NCI-H2029 treated with DMSO at 0.1 percent for 48 hours (cell line): Measurements from ENCODE around the gene HAPSTR1.

Experiments used
- DNase-seq: peaks from one replicate; lab custom pipeline; 2025; lab: John Stamatoyannopoulos, UW

HAPSTR1 gene

DNA sequence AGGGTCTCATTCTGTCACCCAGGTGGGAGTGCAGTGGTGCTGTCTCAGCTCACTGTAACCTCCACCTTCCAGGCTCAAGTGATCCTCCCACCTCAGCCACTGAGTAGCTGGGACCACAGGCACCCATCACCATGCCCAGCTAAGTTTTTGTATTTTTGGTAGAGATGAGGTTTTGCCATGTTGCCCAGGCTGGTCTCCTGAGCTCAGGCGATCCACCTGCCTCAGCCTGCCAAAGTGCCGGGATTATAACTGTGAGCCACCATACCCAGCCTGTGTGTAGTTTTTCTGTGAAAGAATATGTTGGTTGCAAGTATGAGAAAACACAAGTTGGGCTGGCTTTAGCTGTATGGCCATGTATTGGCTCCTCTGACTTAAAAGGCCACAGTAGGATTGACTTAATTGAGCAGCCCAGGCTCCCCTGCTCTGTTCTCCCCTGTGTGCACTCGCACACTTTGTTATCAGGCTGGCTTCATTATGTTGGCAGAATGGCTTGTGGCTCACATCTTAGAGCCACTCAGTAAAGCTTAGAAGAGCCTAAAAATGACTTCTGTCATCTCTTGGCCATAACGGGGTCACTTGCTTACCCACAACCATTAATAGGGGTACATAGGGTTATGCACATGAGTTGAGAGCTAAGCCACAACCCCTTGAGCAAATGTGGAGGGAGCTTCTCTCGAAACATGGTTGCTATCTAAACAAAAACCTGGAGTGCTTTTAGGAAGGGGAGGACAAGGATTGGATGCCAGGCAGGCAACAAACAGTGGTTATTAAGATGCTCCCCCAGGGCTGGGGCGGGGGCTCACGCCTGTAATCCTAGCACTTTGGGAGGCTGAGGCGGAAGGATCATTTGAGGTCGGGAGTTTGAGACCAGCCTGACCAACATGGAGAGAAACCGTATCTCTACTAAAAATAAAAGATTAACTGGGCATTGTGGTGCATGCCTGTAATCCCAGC, 6.1 kb downstream of the HAPSTR1 start:
- no peak for DNase-seq

DNA sequence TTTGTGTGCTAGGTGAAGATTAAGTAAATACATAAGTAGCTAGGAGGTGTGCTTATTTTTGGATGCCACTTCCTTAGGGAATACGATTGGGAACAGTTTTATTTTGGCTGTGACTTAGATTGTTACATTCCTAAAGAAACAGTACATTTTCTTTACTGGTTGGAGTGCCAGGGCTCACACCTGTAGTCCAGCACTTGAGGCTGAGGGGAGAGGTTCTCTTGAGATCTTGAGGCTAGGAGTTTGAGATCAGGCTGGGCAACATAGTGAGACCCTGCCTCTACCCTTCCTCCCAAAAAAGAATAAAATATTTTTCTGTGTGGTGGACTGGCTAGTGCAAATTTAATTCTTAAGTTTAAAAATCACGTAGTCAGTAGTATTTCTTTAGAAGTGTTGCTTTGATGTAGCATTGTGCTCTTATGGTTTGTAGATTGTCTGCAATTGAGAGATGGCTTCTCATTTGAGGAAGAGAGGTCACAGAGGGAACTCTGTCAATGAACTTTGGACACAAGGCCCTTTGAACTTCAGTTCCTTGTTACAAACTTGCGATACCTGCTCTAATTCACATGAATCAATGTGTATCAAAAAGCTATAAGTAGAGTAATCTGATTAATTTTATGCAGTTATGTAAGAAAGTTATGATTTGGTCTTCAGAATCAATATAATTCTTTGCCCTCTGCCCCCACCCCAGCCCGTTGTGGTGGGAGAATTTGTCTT, 7.1 kb downstream of the HAPSTR1 start:
- DNase-seq: no peak

DNA sequence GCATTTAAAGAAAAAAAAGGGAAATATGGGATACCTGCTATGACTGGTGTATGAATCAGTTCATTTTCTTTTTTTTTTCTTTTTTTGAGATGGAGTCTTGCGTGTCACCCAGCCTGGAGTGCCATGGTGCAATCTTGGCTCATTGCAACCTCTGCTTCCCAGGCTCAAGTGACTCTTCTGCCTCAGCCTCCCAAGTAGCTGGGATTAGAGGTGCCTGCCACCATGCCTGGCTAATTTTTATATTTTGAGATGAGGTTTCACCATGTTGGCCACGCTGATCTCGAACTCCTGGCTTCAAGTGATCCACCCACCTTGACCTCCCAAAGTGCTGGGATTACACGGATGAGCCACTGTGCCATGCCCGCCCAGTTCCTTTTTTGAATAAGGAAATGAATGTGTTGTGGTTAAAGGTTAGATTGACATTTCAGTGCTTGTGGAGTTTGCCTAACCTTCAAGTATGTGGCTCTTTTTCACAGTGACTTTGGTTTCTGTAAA, 7.7 kb downstream of the HAPSTR1 start:
- DNase-seq: no peak

DNA sequence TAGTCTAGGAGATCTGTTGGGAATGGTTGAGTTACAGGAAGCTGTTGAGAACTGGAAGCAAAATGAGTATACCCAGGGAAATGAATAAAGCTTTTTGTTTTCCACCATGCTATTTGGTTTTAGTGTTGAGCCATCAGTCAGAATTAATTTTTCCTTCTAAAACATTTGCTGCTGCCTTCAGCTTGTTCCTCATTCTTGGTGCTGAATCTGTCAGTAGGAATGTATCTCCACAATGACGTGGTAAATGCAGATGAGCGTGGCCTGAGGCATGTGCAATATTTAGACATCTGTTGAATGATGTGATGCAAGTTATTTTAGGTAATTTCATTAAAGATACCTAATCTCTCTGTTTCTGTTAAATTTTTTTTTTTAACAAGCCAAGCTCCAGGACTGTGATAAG, 10.9 kb downstream of the HAPSTR1 start:
- no peak for DNase-seq

DNA sequence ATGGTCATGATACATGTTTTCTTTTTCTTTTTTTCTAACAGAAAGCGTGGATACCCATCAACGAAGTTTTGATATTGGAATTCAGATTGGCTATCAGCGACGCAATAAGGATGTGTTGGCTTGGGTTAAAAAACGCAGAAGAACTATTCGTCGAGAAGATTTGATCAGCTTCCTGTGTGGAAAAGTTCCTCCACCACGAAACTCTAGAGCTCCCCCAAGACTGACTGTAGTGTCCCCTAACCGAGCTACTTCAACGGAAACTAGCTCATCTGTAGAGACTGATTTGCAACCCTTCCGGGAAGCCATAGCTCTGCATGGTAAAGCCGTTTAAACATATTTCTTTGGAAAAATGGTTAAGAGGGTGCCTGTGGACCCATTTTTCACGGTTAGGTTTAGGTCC, 11.5 kb downstream of the HAPSTR1 start:
- DNase-seq: no peak

DNA sequence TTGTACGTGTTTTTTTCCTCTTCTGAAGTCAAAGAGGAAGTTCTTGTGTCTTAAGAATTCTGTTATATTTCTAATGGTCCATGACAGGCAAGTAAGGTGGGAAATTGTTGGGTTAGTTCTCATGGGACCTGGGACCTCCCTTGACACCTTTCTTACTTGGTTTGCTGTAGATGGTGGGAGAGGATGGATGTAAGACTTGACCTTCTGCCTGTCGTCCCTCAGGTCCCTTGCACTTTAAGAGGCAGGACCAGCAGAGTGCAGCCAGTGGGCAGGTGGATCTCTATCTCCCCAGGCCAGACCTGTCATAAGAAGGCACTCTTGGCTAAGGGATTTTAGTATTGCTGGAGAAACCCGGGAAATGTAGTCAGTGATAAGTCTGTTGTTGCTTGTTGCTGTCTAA, 12.1 kb downstream of the HAPSTR1 start:
- no peak for DNase-seq

DNA sequence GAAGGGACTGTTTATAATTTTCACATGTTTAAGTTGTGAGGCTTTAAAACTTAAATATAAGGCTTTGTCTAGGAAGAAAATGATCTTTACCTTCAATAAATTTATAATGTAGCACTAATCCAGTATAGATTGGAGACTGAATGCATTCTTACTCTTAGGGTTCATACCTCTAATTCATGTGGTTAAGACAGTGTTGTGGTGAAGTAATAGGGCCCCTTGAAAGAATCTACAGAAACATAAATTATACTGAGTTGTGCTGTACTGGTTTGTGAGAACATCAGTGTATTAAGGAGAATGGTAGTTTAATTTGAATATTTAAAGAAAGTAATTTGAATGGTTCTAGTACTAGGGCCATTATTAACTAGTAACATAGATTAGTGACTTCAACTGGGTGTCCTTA, 13.7 kb downstream of the HAPSTR1 start:
- DNase-seq: no peak

DNA sequence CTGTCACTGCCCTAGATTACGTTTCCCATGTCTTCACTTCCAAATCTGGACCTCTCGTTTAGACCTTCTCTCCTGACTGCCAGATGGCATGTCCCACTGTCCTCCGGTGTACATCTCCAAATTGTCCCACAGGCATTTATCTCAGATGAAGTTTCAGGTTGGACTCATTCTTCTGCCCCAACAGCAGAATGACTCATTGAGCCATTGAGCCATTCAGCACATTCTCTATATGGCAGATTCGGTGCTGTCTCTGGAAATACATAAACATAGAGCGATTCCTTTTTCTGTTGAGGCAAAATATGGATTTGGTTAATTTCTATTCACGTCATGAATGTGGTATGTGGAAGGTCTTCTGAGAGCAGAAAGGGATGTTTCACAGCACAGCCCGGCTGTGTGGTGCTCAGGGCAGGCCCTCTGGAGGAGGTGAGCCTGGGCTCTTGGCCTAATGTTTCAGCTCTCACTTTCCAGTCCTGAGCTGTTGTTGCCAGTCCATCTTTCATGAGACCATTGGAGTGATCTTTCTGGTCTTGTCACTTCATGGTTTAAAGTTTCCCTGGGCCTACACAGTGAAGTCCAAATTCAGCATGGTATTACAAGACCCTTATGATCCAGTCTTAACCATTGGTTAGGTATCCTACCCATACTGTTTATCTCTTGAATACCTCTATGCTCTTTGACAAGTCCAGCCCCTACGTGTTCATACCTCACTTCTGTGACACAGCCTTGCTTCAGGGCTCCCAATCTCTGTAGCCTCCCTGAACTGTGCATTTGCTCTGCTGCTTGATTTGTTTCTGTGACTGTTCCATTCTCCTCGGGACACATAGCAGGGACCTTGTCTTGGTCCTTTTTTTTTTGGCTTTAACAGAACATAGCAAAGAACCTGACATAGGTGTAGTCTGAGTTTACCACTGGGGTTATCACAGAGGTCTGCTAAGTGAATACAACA, 15.9 kb downstream of the HAPSTR1 start:
- no peak for DNase-seq

DNA sequence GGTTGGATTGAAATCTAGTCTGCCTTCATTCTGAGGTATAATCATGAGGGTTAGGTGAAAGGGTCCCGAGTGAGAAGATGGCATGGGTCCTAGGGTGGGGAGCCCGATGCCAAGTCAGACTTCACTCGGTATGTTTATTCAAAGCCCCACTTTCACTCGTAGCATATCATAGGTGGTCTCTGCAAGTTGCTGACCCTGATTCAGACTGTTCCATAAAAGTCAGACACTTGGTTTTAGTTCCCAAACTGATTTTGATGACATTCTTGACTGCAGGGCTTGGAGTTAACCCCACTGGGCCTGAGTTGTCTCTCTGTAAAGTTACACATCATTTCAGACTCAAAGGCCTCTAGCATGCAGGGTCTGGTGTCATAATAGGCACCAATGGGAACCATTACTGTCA, 17.8 kb downstream of the HAPSTR1 start:
- no peak for DNase-seq

DNA sequence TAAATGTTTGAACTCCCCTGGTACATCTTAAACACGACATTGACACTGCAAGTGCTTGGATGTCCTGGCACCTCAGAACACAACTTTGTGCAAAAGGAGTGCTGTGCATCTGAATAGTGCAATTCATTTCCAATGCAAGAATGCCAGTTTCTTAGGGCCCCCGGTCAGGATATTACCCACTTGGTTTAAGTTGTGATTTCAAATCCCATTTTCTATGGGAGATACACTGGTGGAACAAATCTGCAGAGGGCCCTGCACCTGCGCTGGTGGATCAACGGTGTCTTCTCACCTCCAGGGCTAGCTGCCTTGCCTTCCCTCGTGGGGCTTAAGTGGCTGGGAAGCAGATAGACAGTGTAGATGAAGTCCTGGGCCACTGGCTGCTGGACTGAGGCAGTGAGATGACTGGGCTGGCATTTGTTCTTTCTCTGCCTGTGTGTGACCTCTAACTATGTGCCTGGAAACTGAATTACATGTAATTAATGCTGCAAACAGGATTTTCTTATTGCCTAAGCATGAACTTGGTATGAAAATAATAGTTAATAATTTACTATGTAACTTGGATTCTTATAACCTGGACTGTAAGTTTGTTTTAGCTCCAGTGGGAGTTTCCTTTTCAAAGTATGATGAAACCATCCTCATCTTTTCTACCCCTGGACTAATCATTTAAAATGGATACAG, 20.9 kb downstream of the HAPSTR1 start:
- no peak for DNase-seq

DNA sequence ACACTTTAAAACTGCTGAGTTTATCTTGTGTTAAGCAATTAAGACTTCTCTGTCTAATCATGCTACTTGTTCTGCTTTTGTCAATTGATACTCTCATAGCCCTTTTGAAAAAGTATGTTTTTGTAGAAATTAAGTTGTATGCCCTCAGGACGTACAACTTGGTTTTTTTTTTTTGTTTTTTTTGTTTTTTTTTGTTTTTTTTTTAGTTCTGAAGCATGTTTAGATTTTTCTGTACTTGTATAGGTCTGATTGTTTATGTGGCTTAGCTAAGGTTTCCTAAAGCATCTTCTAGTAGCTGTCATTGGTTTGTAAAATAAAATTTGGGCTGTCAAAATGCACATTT, 21.4 kb downstream of the HAPSTR1 start:
- DNase-seq: no peak

DNA sequence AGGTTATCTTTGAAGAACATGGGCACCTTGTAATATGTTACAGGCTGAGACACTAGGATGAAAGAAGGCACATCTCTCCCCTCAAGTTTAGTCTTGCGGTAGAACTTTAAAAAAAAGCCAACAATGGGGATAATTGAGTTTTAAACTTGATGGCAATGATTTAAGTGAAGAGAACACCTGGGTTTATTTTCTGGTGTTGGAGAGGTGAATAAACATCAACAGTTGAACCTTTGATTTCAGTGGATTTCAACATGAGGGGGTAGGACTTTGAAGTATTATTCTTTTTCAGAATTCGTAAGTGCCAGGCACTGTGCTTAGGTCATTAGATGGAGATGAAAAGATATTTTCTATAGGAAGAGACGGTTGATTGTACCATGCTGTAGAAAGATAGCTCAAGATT, 22.3 kb downstream of the HAPSTR1 start:
- DNase-seq: no peak

DNA sequence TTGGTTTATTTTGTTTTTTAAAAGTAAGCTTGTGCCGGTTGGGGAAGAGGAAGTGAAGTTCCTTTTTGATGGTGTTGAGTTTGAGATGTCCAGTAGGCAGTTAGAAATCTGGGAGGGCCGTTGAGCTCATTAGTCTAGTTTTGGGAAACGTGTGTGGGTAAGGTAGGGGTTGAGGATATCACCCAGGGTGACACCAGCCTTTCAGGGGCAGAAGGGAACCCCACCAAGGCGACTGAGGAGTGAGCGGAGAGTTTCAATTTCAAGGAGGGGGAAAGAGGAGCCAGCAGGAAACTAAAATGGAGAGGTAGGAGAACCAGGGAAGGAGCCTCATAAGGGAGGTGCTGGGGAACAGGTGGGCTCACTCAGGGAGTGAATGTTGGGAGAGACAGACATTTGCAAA, 22.7 kb downstream of the HAPSTR1 start:
- no peak for DNase-seq

DNA sequence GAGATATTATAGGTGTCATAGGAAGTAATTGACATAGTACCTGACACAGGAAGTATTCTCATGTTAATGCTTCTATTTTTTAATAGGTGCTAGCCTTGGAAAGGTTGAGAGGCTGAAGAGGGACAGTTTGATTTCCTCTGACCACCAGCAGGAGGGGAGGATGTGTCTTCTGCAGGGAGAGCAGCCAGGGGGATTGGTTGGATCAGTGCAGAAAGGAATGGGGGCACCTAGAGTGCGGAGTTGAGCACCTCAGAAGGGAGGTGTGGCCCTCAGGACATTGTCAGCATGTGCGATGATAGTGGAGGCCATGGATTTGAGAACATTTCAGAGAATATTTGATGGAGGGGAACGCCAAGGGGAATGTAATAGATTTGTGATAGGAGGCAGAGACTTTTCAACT, 23.4 kb downstream of the HAPSTR1 start:
- no peak for DNase-seq

DNA sequence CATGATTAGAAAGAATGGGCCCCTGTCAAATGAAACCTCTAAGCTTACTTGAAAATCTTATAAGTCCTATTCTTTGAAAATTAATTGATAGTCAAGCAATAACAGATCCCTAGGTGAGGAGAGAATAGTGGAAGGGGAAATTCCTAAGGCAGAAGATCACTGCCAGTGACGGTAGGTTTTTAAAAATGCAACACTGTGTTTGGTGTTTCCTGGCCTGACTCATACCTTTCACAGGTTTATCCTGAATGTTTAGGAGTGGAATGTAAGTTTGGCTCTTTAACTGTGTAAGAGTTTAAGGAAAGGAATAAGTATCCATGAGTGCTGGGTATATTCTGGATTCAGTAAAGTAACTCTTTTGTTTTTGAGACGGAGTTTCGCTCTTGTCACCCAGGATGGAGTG, 23.8 kb downstream of the HAPSTR1 start:
- no peak for DNase-seq

DNA sequence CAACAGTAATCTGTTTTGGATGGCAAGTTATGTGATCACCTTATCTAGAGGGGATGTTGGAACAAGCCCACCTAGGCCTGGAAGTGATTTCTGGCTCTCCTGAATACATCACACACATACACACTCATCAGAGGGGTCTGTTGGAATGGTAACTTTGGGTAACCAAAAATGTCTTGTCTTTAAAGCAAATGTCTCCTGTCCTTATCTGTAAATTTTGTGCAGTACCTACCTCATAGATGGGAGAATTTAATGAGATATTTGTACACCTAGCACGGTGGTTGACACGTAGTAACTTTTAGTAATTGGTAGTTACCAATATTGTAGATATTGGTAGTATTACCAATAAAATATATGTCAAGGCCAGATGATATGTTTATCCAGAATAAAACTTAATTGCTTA, 24.7 kb downstream of the HAPSTR1 start:
- DNase-seq: no peak

DNA sequence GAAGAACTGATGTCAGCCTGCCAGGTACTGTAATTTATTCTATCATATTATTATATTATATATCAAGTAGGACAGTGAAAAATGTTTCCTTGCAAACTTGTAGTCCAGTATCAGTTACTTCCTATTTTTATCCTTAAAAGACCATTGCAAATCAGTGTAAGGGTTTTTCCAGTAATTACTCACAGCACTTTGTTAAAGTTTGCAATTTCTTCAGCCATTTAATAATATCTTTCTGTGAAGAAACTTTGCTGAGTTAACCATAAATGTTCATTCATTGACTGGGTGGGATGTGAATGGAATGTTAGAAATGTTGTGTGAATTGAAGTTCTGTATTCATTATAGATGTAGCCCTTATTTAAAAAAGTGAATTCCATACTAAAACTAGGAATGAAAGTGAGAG, 26.7 kb downstream of the HAPSTR1 start:
- DNase-seq: no peak

DNA sequence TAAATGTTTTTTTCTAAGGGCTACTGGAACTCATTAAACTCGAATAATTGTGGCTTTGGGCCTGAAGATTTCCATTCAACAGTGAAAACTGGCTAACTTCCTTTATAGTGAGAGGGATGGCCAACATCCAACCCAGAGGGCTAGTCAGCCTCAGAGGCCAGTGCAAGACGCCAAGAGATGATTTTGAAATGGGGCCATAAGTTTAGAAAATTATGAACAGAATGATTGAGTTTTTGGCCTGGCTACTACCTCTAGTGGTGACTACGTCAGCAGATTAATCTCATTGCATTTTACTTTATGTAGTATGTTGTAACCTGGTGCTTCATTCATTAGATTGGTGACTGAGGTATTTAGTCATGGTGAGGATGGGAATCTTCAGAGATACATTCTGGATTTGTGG, 28.4 kb downstream of the HAPSTR1 start:
- DNase-seq: no peak

DNA sequence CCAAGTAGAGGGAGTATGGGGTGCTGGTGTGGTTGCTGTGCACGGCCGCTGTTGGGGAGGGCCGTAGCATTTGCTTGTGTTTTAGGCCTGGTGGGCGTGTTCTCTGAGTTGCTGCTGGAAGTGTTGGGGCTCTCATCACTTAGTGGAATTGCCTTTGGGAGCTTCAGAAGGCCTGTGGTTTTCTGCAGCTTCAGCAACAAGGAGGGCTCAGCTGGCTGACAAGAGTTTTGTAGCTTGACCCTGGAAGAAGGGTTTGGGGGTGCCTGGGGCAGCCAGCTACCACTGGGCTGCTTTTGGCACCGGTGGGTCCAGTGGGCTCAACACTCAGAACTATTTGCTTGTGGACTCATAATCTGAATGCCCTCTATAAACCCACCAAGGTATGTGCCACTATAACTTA, 30.9 kb downstream of the HAPSTR1 start:
- DNase-seq: no peak

DNA sequence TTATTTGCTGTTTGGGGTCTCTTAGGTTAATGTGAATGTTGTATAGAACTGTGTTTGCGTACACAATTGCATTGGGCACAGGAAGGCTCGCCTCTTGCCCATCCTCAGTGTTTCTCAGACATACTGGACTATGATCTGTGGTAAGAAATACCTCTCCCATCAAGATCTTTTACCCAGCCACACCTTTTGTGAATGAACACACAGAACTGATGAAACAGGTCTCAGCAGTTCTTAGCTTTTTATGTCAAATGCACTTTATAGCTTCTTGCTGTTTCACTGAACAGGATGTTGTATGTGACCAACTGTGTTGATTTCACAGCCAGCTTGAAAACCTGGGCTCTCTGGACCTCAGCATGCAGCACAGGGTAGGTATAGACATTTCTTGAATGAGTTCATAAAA, 31.5 kb downstream of the HAPSTR1 start:
- no peak for DNase-seq

DNA sequence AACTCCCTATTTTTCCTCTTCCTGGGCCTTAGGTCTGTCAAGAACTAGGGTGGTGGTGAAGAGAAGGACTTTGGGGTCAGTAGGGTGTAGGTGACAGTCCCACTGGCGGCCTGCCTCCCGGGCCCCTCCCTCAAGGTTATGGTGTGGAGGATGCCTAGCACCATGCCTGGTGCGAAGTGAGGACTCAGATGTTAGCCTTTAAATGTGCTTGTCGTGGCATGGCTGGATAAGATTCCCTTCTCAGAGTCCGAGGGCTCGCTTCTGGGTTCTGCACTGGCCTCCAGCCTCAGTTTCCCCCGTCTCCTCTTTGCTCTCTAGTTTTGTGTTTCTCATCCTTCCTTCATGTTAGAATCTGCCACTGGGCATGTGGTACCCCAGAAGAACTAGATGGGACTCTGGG, 32.0 kb downstream of the HAPSTR1 start:
- DNase-seq: no peak

DNA sequence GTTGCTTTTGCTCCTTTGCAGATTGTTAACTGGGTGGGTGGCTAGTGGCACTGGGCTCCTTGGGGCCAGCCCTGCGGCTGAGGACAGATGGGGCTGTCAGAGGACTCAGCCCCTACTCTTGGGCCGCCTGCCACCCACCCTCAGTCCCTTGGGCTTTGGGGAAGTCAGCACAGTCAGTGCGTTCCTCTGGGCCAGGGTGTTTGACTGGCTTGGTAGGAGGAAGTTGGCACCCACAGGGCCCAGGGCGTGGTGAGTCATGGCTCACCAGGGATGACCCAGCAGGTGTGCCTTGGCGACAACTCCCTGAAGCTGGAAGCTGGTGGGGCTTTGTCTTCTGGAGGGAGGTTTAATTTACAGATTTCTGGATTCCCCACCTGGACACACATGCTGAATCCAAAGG, 32.4 kb downstream of the HAPSTR1 start:
- DNase-seq: peak; percentile 28
